Fibroblast of lung (primary cell): ENCODE results near the gene OTOG. TPM values are rescaled to one million over a fixed set of nuclear protein-coding genes. Genes with fewer than 3 reads are reported as not detected.

Experiments
- DNase-seq, 2 donors: peaks; one replicate each; pipeline versions ENCODE4 v3.0.0 to v3.0.0-alpha.2; 2010; ENCODE audit warnings: low read depth in 2 of 2
- H2AFZ ChIP-seq: 2 replicates; pipeline ENCODE4 v1.5.1; 2012; ENCODE audit warnings: low read length, control low read depth, inconsistent platforms
- H3K27ac ChIP-seq: 2 replicates; pipeline ENCODE4 v1.5.1; 2011; ENCODE audit warnings: low read length, control low read depth; ENCODE audit not compliant: insufficient read depth
- H3K27me3 ChIP-seq: 2 replicates; pipeline ENCODE4 v1.5.1; 2011; ENCODE audit warnings: mild to moderate bottlenecking, low read length; ENCODE audit not compliant: control insufficient read depth, insufficient read depth
- H3K36me3 ChIP-seq: 2 replicates; pipeline ENCODE4 v1.5.1; 2011; ENCODE audit warnings: low read length; ENCODE audit not compliant: control insufficient read depth, insufficient read depth
- H3K4me1 ChIP-seq: 2 replicates; pipeline ENCODE4 v1.5.1; 2011; ENCODE audit warnings: low read length; ENCODE audit not compliant: control insufficient read depth, insufficient read depth; ENCODE audit errors: extremely low read depth
- H3K4me2 ChIP-seq: 2 replicates; pipeline ENCODE4 v1.5.1; 2011; ENCODE audit warnings: low read length, control low read depth; ENCODE audit not compliant: insufficient read depth; ENCODE audit errors: extremely low read depth
- H3K4me3 ChIP-seq, 4 experiments: fragments of 200-600 bp in 1 of 4; sonication (generic) in 1 of 4; replicated peaks in 1 of 4; 2 replicates each; pipeline ENCODE4 v1.5.1; 2011 to 2016; ENCODE audit warnings: low read length in 4 of 4, low read depth in 3 of 4, mild to moderate bottlenecking in 3 of 4, control low read depth in 2 of 4, inconsistent platforms in 1 of 4, mixed read lengths in 1 of 4; ENCODE audit not compliant: insufficient read depth in 1 of 4; ENCODE audit errors: control extremely low read depth in 1 of 4
- H3K79me2 ChIP-seq: 2 replicates; pipeline ENCODE4 v1.5.1; 2012; ENCODE audit warnings: mild to moderate bottlenecking, low read length, inconsistent platforms; ENCODE audit not compliant: control insufficient read depth, insufficient read depth
- H3K9ac ChIP-seq: 2 replicates; pipeline ENCODE4 v1.5.1; 2011; ENCODE audit warnings: mild to moderate bottlenecking, low read length, control low read depth; ENCODE audit not compliant: insufficient read depth
- H3K9me3 ChIP-seq: 2 replicates; pipeline ENCODE4 v1.5.1; 2012; ENCODE audit warnings: low read depth, low read length; ENCODE audit not compliant: control insufficient read depth, insufficient read depth
- H4K20me1 ChIP-seq: 2 replicates; pipeline ENCODE4 v1.5.1; 2011; ENCODE audit warnings: low read length; ENCODE audit not compliant: control insufficient read depth, insufficient read depth; ENCODE audit errors: extremely low read depth
- EZH2 ChIP-seq: IDR thresholded peaks from 2 replicates; pipeline ENCODE4 v1.5.1; 2012; ENCODE audit warnings: low read length, control low read depth, mild to moderate bottlenecking; ENCODE audit errors: missing control alignments
- polyA plus RNA-seq, 2 donors: library from polyadenylated mRNA; depleted of rRNA in 1 of 2; stranded (reverse) in 1 of 2; unstranded in 1 of 2; fragments of >200 nt; gene quantifications; 2 replicates each; pipeline ENCODE4 v1.2.1, GENCODE V29; 2011 to 2012; ENCODE audit warnings: missing spikeins in 1 of 2
- total RNA-seq: library from RNA; depleted of rRNA; stranded (reverse); fragments of >200 nt; gene quantifications from 2 replicates; pipeline ENCODE4 v1.2.1, GENCODE V29; 2014
- TF ChIP-seq, protein P1 (sequence below), 2 donors: IDR thresholded peaks in 1 of 2; conservative IDR thresholded peaks in 1 of 2; 1 replicate in 1 of 2; 2 replicates in 1 of 2; pipeline ENCODE4 v1.5.1; 2011 to 2012; ENCODE audit warnings: low read length in 2 of 2, control low read depth in 1 of 2, inconsistent platforms in 1 of 2, low read depth in 1 of 2, mild to moderate bottlenecking in 1 of 2

OTOG gene
- total and polyA plus RNA-seq, 2 donors (not counting 1 experiment from before 2014, with no cell fraction given): not detected

DNA sequence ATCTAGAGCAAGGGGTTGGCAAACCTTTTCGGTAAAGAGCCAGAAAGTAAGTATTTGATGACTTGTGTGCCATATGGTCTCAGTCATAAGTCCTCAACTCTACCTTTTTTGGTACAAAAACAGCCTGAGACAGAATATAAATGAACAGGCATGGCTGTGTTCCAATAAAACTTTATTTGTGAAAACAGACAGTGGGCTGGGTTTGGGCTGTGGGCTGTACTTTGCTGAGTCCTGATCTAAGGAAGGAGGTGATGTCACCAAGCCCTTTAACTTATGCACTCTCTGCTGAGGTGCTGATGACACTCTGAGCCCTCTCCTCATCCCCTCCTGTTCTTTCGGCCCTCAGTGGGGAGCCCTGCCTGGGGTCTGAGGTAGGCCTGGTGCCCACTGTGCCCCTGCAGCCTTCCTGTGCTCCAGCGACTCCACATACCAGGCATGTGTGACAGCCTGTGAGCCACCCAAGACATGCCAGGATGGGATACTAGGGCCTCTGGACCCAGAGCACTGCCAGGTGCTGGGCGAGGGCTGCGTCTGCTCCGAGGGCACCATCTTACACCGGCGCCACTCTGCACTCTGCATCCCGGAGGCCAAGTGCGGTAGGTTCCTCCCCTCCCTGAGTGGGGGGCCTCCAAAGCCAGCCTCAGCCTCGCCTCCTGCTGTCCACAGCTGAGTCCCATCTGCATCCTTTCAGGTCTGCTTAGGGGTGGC is 86.4 kb downstream of the OTOG start:
- Histone ChIP-seq H3K27me3 (peaks cover 2% of the 10 kb centered on the region), H3K36me3 (no peaks in the 10 kb centered on the region), H3K9ac (no peak overlapping the region), H4K20me1 (no peaks in the 10 kb centered on the region), H3K9me3 (no peaks in the 10 kb centered on the region), H3K4me1 (no peaks in the 10 kb centered on the region), H3K27ac (no peak overlapping the region), H2AFZ (no peak overlapping the region), H3K4me3 (no peak overlapping the region), H3K4me2 (no peak overlapping the region), H3K79me2 (no peaks in the 10 kb centered on the region)
- no peak for DNase-seq
- TF ChIP-seq EZH2: no peak
- TF ChIP-seq, protein P1, sequence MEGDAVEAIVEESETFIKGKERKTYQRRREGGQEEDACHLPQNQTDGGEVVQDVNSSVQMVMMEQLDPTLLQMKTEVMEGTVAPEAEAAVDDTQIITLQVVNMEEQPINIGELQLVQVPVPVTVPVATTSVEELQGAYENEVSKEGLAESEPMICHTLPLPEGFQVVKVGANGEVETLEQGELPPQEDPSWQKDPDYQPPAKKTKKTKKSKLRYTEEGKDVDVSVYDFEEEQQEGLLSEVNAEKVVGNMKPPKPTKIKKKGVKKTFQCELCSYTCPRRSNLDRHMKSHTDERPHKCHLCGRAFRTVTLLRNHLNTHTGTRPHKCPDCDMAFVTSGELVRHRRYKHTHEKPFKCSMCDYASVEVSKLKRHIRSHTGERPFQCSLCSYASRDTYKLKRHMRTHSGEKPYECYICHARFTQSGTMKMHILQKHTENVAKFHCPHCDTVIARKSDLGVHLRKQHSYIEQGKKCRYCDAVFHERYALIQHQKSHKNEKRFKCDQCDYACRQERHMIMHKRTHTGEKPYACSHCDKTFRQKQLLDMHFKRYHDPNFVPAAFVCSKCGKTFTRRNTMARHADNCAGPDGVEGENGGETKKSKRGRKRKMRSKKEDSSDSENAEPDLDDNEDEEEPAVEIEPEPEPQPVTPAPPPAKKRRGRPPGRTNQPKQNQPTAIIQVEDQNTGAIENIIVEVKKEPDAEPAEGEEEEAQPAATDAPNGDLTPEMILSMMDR (conservative IDR thresholded peaks at IDR 0.05 in 1 of 2, IDR thresholded peaks at IDR 0.05 in 1 of 2; ENCODE audit: low read depth in 1 of 2, low read length in 2 of 2): no peak

DNA sequence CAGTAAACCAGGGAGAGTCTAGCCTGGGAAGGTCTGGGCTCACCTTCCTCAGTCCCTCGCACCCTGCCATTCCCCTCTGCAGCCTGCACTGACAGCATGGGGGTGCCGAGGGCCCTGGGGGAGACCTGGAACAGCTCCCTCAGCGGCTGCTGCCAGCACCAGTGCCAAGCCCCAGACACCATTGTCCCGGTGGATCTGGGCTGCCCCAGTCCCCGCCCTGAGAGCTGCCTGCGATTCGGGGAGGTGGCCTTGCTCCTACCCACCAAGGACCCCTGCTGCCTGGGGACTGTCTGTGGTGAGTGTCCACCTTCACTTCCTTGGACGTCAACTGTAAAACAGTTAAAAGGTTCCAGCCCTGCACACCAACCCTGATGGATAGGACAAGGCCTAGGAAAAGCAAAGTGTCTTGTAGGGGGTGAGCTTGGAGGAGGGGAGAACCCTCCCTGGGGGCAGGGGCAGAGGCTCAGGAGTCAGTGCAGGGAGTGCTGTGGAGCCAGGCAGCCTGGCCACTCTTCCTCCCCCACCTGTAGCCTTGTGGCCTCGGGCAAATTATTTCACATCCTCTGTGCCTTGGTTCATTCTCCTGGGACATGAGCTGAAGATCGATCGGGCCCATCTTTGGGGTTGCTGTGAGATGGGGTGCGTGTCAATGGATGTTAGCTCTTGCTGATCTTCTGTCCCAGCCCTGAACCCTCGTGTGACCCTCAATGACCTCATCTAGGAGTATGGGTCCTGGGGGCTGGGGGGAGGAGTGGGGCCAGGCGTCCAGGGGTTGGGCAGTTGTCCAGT is 87.1 kb downstream of the OTOG start:
- Histone ChIP-seq H3K9me3 (no peaks in the 10 kb centered on the region), H3K4me2 (no peak overlapping the region), H3K4me3 (no peak overlapping the region), H3K4me1 (no peaks in the 10 kb centered on the region), H2AFZ (no peak overlapping the region), H3K9ac (no peak overlapping the region), H4K20me1 (no peaks in the 10 kb centered on the region), H3K36me3 (no peaks in the 10 kb centered on the region), H3K27me3 (peaks cover 2% of the 10 kb centered on the region), H3K27ac (no peak overlapping the region), H3K79me2 (no peaks in the 10 kb centered on the region)
- TF ChIP-seq EZH2: no peak
- TF ChIP-seq, protein P1 (conservative IDR thresholded peaks at IDR 0.05 in 1 of 2, IDR thresholded peaks at IDR 0.05 in 1 of 2; ENCODE audit: low read depth in 1 of 2, low read length in 2 of 2): no peak
- DNase-seq: no peak

DNA sequence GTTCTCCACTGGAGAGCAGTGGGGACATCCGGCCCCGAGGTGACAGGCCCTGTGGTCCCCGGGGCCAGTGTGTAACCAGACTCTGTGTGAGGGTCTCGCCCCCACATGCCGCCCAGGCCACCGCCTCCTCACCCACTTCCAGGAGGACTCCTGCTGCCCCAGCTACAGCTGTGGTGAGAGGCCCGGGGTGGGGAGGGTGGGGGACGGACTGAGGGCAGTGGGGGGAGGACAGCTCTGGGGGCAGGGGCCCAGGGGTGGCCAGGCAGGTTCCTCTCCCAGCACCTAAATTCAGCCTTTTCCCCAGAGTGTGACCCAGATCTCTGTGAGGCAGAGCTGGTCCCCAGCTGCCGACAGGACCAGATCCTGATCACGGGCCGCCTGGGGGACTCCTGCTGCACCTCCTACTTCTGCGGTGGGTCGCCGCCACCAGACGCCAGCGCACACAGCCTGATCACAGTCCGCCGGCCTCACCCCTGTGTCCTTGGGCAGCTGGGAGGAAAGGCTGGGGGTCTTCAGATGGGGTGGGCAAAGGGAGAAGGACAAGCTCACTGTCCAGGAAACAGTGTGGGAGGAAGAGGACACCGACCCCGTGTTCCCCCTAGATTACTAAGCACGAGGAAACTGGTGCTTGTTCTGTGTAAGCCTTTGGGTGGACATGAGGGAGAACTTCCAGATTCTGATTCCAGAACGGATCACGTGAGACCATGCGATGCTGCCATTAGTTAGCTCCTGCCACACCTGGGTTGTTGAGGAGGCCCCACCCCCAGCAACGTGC is 87.9 kb downstream of the OTOG start:
- Histone ChIP-seq H3K36me3 (no peaks in the 10 kb centered on the region), H3K4me3 (no peak overlapping the region), H3K9ac (no peak overlapping the region), H3K4me2 (no peak overlapping the region), H4K20me1 (no peaks in the 10 kb centered on the region), H3K79me2 (no peaks in the 10 kb centered on the region), H3K4me1 (no peaks in the 10 kb centered on the region), H3K27ac (no peak overlapping the region), H3K9me3 (no peaks in the 10 kb centered on the region), H3K27me3 (peaks cover 2% of the 10 kb centered on the region), H2AFZ (no peak overlapping the region)
- no peak for DNase-seq
- TF ChIP-seq, protein P1 (conservative IDR thresholded peaks at IDR 0.05 in 1 of 2, IDR thresholded peaks at IDR 0.05 in 1 of 2; ENCODE audit: low read depth in 1 of 2, low read length in 2 of 2): no peak
- TF ChIP-seq EZH2: no peak
